ENCODE results near the gene NPDC1. TPM values are rescaled to one million over a fixed set of nuclear protein-coding genes. Genes with fewer than 3 reads are reported as not detected.

Gene NPDC1
- total RNA-seq, 1 experiment from 2014 or later, result 39.2 TPM

DNA sequence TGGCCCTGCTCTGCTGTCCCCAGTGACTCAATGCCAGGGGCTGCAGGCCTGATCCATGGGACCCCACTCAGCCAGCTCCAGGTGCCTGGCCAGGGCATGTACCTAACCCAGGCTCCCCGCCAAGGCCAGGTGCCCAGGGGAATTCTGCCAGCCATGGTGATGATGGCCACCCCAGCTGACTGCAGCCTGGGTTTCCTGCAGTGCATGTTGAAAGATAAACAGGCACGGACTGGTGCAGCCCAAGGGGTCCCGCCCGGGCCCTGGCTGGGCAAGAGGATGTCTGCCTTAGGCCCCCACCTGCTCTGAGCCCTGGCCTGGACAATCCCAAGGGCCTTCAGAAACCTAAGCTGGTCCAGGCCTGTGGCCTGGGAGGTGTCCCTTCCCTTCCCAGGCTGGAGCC, 19.1 kb downstream of the NPDC1 start:
- DNase-seq (ENCODE audit: low read depth), result no peak

DNA sequence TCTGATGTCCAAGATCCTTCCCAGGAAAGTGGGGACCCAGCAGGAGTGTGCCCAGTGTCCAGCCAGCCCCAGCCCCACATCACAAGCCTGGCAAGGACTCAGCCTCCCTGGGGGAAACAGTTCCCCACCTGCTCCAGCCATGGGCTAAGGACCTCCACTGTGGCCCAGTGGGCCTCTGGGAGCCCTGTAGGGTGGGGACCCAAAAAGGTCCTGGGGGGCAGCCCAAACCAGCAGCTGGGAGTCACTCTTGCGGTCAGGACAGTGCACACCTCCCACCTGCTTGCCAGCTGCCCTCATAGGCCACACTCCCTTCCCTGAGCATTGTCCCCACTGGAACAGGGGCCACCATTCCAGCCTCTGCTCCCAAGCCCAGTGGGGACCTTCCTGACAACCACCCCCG, 19.6 kb downstream of the NPDC1 start:
- no peak for DNase-seq (ENCODE audit: low read depth)

DNA sequence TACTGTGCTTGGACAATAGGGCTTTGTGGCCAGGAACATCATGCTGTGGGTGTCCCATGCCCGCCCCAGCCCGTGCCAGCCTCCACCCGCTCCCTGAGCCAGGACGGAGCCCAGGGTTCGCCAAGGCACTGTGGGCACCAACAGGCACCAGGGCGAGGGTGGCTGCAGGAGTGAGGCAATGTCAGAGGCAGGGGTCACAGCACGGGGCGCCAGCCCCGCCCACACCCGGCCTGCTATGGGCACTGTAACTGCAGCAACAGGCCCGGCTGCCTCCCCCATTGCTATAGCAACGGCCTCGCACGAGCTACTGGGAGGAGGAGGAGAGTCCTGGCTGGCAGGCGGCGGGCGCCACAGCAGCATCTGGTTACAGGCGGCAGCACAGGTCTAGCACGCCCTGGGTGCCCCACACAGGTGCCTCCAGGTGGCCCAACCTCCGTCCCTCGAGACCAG, 20.4 kb downstream of the NPDC1 start:
- no peak for DNase-seq (ENCODE audit: low read depth)

DNA sequence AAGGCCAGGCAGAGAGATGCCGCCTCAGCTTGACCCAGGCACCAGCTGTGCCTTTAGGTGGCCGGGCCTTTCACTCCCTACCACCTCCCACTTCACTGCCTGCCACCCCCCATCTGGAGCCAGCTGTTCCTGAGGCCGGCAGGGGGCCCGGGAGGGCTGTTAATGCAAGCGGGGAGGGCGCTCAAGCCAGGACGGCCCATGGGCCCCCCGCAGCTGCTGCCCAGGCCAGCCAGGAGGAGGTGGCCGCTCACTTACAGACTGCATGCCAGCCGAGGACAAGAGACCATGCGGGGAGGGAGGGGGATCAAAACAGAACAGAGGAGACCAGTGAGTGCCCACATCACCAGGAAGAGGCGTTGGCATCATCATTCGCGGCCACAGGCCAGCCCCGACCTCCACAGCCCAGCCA, 22.4 kb downstream of the NPDC1 start:
- DNase-seq (ENCODE audit: low read depth), result no peak

DNA sequence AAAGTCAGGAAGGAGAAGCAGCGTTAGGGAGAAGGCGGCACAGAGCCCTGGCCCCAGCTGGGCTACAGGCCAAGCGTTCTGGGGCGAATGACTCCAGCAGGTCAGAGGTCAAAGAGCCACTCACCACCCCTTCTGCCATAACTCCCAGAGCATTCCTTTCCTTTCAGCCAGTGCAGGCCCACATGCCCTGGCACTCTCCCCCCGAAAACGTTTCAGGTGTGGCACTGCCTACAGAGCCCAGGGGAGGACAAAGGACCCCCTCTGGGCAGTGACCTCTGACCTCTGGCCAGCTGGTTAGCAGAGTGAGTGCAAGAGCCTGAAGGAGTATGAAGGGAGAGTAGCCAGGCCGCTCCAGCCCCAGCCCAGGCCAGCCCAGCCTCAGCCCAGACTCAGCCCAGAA, 22.8 kb downstream of the NPDC1 start:
- no peak for DNase-seq (ENCODE audit: low read depth)

DNA sequence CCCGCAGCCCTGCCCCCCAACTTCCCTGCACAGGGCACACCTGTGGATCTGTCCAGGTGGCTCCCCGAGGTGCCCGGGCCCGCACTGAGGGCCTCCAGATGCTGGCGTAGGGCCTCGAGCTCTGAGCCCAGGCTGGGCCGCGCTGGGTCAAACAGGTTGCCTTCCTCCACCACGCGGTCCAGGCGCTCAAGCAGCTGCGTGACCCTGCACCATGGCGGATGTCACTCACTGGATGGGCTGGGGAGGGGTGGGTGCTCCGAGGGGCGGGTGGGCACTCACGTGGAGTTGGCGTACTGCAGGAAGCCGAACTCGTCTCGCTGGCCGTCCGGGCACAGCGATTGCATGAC, 23.3 kb downstream of the NPDC1 start:
- no peak for DNase-seq (ENCODE audit: low read depth)

DNA sequence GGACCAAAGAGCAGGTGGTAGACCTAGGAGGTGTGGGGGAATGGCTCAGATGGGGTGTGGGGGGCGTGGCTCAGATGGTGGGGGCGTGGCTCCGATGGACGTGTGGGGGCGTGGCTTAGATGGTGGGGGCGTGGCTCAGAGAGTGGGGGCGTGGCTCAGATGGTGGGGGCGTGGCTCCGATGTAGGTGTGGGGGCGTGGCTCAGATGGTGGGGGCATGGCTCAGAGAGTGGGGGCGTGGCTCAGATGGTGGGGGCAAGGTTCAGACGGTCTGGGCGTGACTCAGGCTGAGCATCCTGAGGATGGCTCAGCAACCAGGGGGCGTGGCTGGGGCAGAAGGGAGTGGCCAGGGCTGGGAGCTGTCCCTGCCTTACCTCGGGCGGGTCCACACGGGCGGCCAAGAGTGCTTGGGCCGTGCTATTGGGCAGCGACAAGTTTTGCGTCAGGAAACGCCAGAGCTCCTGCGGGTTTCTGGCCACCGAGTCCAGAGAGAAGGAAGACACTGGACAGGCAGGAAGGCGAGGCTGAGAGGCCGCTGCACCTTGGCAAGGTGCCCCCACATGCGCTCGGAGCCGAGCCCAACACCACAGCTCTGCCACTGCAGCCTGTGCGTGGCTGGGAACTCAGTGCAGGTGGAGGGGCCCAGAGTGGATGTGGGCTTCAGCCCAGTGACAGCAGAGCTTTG, 23.9 kb downstream of the NPDC1 start:
- peak; percentile 75 for DNase-seq (ENCODE audit: low read depth)

DNA sequence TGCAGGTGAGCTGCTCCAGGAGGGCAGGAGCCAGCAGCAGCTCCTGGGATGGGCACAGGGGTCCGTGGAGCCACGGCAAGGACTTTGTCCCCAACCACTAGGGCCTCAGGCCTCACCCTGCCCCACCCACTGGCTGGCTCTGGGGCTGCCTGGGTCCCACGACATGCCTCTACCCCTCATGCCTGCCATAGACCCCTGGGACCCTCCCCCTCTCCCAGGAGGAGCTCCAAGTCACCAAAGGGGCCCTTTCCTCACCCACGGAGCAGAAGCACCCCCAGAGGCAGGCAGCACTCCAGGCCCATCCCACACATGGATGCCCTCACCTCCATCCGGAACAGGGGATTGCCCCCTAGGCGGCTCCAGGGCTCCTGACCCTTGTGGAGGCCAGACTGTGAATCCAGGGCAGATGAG, 24.4 kb downstream of the NPDC1 start:
- DNase-seq (ENCODE audit: low read depth), result no peak

DNA sequence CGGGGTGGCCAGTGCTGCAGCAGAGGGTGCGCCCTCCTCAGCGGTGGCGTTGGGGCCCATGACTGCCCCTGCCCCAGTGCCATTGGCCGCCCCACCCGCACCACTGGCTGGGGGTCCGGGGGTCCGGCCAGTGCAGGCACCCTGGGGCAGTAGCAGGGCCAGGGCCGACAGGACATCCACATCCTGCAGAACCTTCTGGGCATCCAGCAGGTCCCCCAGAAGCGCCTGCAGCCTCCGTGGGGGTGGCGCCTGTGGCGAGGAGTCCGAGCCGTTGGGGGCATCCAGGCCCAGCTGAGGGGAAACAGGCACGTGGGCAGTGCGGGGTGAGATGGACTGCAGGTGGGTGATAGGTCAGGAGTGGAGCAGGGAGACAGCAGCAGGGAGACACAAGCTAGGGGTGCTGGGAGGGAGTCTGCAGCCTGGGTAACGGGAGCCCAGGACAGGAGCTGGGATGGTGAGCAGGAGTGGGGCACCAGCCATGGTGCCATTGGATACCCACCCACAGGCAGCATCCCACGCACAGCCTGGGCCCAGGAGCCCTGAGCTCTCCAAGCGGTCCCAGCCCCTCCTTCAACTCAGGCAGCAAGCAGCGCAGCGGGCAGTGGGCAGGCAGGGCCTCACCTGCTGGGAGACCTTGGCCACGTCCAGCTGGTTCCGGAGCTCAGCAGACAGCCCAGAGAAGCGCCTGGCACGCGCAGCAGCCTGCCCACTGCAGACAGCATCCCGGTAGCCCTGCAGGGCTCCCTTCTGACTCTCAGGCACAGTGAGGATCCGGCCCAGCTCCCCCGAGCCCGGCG, 25.0 kb downstream of the NPDC1 start:
- no peak for DNase-seq (ENCODE audit: low read depth)

DNA sequence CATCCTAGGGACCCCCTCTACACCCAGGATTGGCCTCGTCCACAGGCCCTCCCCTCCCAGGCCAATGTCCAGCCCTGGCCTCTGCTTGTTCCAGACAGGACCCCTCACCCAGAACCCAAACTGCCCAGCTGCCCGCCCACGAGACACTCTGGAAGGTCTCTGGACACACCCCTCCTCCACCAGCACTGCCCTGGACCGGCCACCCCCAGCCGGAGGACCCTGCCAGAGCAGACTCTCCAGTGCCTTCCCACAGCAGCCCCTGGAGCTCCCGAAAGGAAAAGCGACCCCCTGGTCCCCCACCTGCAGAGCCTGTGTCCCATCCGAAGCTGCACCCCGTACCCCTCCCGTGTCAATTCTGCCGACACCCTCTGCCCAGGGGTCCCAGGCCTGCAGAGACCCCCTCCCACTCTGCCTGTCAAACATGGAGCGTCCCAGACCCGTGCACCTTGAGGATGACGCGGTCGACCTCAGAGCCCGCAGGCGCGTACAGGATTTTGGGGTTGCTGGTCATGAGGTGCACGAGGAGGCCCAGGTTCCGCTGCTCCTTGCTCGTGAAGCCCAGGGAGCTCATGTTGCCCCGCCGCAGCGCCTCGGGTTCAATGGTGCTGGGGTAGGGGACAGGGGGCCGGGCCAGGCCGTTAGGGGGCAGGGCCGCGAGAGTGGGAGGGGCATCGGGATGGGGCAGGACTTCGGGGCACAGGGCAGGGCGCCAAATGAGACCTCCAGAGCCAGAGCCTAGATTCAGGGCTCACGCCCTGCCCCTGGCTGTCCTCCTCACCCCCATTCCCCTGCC, 25.9 kb downstream of the NPDC1 start:
- DNase-seq (ENCODE audit: low read depth), result no peak

DNA sequence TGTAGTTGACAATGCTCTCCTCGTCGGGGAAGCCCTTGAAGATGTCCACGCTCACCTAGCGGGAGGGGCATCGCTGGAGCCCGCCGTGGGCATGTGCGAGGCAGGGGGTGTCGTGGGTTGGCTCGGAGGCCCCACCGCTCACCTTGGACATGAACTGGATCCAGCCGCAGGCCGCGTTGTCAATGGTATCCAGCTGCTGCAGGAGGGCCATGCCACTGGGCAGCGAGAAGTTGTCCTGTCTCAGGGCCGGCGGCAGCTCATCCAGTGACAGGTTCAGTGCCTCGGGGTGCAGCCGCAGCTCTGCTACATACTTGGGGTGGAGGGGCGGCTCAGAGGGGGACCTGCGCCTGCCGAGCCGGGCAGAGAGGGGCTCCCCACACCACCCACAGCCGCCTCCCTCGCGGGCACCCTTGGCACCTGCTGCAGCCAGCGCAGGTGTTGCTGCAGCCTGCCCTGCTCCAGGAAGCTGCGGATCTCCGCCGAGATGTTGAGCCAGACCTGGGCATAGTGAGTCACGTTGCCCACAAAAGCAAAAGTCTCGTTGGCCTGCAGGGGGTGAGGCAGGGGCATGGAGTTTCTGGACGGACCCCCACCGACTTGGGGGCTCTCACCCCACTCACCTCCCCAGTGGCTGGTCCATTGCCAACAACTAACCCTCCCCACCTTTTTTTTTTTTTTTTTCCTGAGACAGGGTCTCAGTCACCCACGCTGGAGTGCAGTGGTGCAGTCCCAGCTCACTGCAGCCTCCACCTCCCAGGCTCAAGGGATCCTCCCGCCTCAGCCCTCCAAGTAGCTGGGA, 27.0 kb downstream of the NPDC1 start:
- DNase-seq (ENCODE audit: low read depth), result no peak

DNA sequence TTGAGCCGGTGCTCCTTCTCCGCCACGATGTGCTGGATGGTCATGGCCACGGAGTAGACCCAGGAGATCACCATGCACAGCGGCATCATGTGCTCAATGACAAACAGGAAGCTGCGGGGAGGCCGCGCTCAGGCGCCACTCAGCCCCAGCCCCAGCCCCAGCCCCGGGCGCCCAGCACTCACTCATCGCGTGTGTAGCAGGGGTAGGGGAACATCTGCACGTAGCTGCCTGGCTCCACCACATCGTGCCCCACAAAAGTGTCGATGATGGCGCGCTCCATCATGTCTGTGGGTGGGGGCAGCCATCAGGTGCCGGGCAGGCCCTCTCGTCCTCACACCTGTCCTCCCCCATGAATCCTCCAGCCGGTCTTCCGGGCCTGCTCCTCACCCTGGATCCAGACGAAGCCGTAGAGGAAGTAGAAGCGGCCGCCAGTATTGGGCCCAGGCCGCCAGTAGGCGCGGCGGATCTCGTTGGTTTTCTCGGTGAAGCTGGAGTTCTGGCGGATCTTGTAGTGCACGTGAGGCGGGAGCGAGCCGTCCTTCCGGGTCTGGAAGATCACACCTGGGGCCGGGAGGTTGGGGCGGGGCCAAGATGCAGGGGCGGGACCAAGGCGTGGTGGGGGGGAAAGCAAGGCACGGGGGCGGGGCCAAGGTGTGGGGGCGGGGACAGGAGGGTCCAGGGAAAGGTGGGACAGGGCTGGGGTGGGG, 28.0 kb downstream of the NPDC1 start:
- no peak for DNase-seq (ENCODE audit: low read depth)

DNA sequence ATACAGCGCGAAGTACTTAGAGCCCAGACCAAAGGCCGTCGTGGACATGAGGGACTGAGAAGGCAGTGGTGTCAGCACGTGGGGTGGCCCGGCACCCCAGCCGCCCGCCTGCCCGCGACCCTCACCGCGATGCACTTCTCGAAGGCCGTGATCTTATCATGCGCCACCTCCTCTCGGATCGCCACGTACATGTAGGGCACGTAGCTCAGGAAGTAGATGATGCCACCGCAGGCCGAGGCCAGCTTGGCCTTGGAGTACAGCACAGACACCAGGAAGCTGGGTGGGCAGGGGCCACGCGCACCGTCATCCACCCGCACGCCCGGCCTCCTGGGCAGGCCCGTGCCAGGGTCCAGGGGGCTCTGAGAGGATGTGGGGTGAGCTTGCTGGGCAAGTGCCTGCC, 28.9 kb downstream of the NPDC1 start:
- DNase-seq (ENCODE audit: low read depth), result no peak

DNA sequence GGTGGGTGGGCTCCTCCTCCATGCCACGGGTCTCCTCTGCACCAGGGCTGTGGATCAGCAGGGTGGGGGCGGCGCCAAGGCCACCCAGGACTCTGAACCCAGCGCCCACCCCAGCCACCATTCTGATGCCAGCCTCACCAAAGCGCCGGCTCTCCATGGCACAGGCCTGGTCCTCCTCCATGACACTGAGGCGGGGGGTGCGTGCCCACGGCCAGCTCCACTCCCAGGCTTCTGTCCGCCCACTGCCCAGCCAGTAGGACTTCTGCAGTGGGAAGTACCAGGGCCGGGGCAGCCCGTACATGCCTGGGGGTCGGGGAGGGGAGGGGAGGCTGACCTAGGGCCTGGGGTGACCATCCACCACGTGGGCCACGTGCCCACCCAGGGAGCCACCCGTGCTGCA, 29.5 kb downstream of the NPDC1 start:
- DNase-seq (ENCODE audit: low read depth), result no peak

DNA sequence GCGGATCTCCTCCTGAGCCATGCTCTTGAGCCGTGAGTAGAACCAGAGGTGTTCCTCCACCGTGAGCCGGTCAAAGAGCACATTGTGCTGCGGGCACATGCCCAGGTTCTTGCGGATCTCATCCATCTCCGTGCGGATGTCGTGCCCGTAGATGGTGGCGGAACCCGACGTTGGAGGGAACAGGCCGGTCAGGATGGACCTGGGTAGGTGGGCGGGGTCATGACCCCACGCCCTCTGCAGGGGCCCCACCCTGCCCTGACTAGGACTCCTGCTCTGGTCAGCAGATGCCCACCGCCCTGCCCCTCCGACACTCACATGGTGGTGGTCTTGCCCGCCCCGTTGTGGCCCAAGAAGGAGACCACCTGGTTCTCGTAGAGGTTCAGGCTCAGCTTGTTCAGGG, 30.0 kb downstream of the NPDC1 start:
- DNase-seq (ENCODE audit: low read depth), result no peak

DNA sequence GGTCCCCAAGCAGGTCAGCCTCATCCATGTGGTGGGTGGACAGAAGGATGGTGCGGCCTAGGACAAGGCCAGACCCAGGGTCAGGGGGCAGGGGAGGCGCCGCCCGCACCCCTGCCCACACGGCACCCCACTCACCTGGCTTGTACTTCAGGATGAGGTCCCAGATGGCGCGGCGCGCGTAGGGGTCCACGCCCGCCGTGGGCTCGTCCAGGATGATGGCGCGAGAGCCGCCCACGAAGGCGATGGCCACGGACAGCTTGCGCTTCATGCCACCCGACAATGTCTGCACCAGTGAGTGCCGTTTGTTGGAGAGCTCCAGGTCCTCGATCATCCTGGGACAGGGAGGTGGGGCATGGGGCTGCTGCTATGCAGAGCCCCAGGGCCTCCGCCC, 30.4 kb downstream of the NPDC1 start:
- no peak for DNase-seq (ENCODE audit: low read depth)

DNA sequence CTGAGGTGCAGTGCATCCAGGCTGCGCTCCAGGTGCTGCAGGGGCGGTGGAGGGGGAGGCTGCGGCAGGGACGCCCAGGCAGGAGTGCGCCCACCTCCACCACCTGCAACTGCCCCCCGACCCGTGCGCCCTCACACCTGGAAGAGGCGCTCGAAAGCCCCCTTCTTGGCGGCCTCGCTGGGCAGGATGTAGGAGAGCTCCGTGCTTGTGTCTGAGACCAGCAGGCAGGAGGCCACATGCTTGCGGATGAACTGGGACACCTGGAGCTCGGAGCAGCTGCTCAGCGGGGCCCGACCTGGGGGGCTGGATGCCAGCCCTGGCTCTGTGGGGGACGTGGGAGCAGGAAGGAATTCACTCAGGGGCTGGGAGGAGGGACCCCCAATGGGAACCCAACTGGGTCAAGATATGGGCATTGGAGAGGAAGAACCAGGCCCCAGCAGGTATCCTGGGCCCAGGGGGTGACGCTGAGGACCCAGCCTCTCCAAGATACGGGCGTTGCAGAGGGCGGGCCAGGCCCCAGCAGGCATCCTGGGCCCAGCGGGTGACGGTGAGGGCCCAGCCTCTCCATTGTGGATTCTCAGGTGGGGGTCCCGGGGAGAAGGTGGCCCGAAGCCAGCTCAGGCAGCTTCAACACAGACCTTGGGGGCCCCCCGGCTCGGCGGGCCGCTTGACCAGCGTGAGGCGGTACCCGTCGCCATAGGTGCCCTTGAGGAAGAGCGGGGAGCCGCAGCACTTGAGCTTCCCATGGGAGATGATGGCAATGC, 31.0 kb downstream of the NPDC1 start:
- DNase-seq (ENCODE audit: low read depth), result no peak

DNA sequence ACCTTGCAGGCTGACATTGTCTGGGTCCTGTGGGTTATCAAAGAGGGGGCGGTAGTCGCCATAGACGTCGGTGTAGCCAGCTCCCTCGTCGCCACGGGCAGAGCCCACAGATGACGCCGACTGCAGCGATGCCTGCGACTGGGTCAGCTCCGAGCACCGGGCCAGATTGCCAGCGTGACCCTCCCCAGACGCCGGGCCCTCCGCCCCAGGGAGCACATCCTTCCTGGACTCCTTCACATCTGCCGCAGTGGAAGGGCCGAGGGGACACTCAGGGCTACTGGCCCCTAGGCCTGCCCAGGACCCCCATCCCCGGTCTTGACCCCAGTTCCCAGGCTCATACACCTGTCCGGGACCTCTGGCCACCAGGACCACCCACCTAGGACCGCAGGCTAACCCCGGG, 31.8 kb downstream of the NPDC1 start:
- no peak for DNase-seq (ENCODE audit: low read depth)

DNA sequence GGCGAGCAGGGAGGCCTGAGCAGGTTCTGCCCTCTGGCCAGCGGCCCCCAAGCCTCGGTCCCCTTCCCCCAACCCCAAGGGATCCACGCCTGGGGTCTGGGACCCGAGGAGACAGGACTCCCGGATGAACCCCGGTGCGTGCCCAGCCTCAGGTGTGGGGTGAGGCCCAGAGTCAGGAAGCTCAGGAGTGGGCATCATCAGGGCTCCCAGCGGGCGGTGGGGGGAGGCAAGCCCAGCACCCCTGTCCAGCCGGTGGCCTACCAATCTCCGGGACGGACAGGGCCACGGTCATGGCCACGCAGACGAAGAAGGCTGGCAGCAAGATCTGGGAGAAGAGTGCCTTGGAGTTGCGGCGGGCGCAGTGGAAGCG, 32.4 kb downstream of the NPDC1 start:
- no peak for DNase-seq (ENCODE audit: low read depth)
